GM23338 (cell line): Measurements from ENCODE around the gene SDHB. TPM values are rescaled to one million over a fixed set of nuclear protein-coding genes. Genes with fewer than 3 reads are reported as not detected.

Experiments used
- ATAC-seq: fragments of 200-7000 bp; cut with Tn5 transposase; 3 replicates; pipeline ENCODE4 v1.9.1; 2020
- DNase-seq: peaks from one replicate; pipeline ENCODE4 v3.0.0-alpha.2; 2015; ENCODE audit warnings: low spot score
- H2AFZ ChIP-seq: fragments of 200-600 bp; sonication (generic); 2 replicates; pipeline ENCODE4 v1.8.0; 2016; ENCODE audit warnings: antibody characterized with exemption, mild to moderate bottlenecking, moderate library complexity
- H3F3A ChIP-seq: fragments of 200-600 bp; sonication (generic); replicated peaks from 2 replicates; pipeline ENCODE4 v1.8.0; 2017; ENCODE audit warnings: antibody characterized with exemption, mixed run types, low read depth
- H3K27ac ChIP-seq: fragments of 200-600 bp; sonication (generic); 2 replicates; pipeline ENCODE4 v1.6.1; 2016; ENCODE audit warnings: low read depth
- H3K27me3 ChIP-seq: fragments of 200-600 bp; sonication (generic); 2 replicates; pipeline ENCODE4 v1.8.0; 2016; ENCODE audit warnings: mild to moderate bottlenecking, mixed run types, moderate library complexity; ENCODE audit not compliant: insufficient read depth
- H3K36me3 ChIP-seq: fragments of 200-600 bp; sonication (generic); 2 replicates; pipeline ENCODE4 v1.8.0; 2016; ENCODE audit warnings: mild to moderate bottlenecking; ENCODE audit not compliant: insufficient read depth
- H3K4me1 ChIP-seq: fragments of 200-600 bp; sonication (generic); 2 replicates; pipeline ENCODE4 v1.8.0; 2016; ENCODE audit warnings: mild to moderate bottlenecking, moderate library complexity; ENCODE audit not compliant: insufficient read depth
- H3K4me2 ChIP-seq: fragments of 200-600 bp; sonication (generic); 2 replicates; pipeline ENCODE4 v1.7.1; 2017; ENCODE audit warnings: mixed run types
- H3K4me3 ChIP-seq: fragments of 200-600 bp; sonication (generic); 2 replicates; pipeline ENCODE4 v1.6.1; 2016; ENCODE audit warnings: mixed run types
- H3K79me2 ChIP-seq: fragments of 200-600 bp; sonication (generic); replicated peaks from 2 replicates; pipeline ENCODE4 v1.8.0; 2017; ENCODE audit warnings: mild to moderate bottlenecking; ENCODE audit not compliant: insufficient read depth
- H3K9me2 ChIP-seq: fragments of 200-600 bp; sonication (generic); 2 replicates; pipeline ENCODE4 v1.8.0; 2017; ENCODE audit not compliant: insufficient read depth
- H4K20me1 ChIP-seq: fragments of 200-600 bp; sonication (generic); replicated peaks from 2 replicates; pipeline ENCODE4 v1.8.0; 2017; ENCODE audit warnings: mild to moderate bottlenecking; ENCODE audit not compliant: insufficient read depth
- H3K27ac Mint-ChIP-seq: 2 replicates; pipeline ENCODE4 v1.8.0; 2020; ENCODE audit warnings: inconsistent platforms, mild to moderate bottlenecking, moderate library complexity, mixed read lengths
- H3K27me3 Mint-ChIP-seq: 3 replicates; pipeline ENCODE4 v1.8.0; 2022; ENCODE audit warnings: low read depth, mild to moderate bottlenecking, moderate library complexity, mixed read lengths, inconsistent platforms; ENCODE audit not compliant: insufficient read depth, poor library complexity
- H3K36me3 Mint-ChIP-seq: 3 replicates; pipeline ENCODE4 v1.8.0; 2021; ENCODE audit warnings: low read depth, mild to moderate bottlenecking, inconsistent platforms, moderate library complexity, mixed read lengths
- H3K4me1 Mint-ChIP-seq: 3 replicates; pipeline ENCODE4 v1.8.0; 2020; ENCODE audit warnings: mild to moderate bottlenecking, inconsistent platforms, mixed read lengths
- H3K4me3 Mint-ChIP-seq: 3 replicates; pipeline ENCODE4 v1.8.0; 2021; ENCODE audit warnings: moderate library complexity, mild to moderate bottlenecking, inconsistent platforms, mixed read lengths
- H3K9me3 Mint-ChIP-seq: 3 replicates; pipeline ENCODE4 v1.8.0; 2020; ENCODE audit warnings: moderate library complexity, mild to moderate bottlenecking, inconsistent platforms, mixed read lengths
- CREB1 ChIP-seq: fragments of 250-450 bp; sonication (Bioruptor Pico); IDR thresholded peaks from 2 replicates; pipeline ENCODE4 v1.5.0; 2020; ENCODE audit warnings: low read depth, mild to moderate bottlenecking, moderate library complexity
- EZH2 ChIP-seq: fragments of 200-600 bp; sonication (generic); IDR thresholded peaks from one replicate; pipeline ENCODE4 v1.8.0; 2017; ENCODE audit warnings: antibody characterized with exemption, mild to moderate bottlenecking, low read depth; ENCODE audit not compliant: unreplicated experiment
- NANOG ChIP-seq: IDR thresholded peaks from 2 replicates; pipeline ENCODE4 v1.6.1; 2016; ENCODE audit warnings: antibody characterized with exemption, borderline replicate concordance
- POLR2AphosphoS5 ChIP-seq: IDR thresholded peaks from 2 replicates; pipeline ENCODE4 v1.6.1; 2016; ENCODE audit warnings: antibody characterized with exemption, low read depth
- ZNF331 ChIP-seq: fragments of 250-450 bp; sonication (Bioruptor Pico); IDR thresholded peaks from 2 replicates; pipeline ENCODE4 v1.5.0; 2020; ENCODE audit warnings: low read depth, mild to moderate bottlenecking, moderate library complexity
- polyA plus RNA-seq: library from polyadenylated mRNA; unstranded; fragments of >200 nt; fragmentation: Nextera tagmentation; extraction: Ambion mirVana; gene quantifications from 2 replicates; pipeline ENCODE4 v1.2.1, GENCODE V29; 2016
- total RNA-seq: library from RNA; depleted of rRNA; stranded (reverse); fragments of >200 nt; shearing (Covaris generic); gene quantifications from 2 replicates; pipeline ENCODE4 v1.2.3, GENCODE V29; 2014
- TF ChIP-seq, protein P1 (sequence below): fragments of 250-450 bp; sonication (Bioruptor Pico); IDR thresholded peaks from 2 replicates; pipeline ENCODE4 v1.5.0; 2020; ENCODE audit warnings: mild to moderate bottlenecking, moderate library complexity
- TF ChIP-seq, protein P2 (sequence below), 2 experiments: fragments of 200-600 bp in 1 of 2; sonication (generic) in 1 of 2; conservative IDR thresholded peaks; 2 replicates each; pipeline versions ENCODE4 v1.5.1 to v1.6.1; 2016 to 2017; ENCODE audit warnings: antibody characterized with exemption in 2 of 2, low read depth in 2 of 2, mild to moderate bottlenecking in 2 of 2, moderate library complexity in 1 of 2

Gene SDHB
- total and polyA plus RNA-seq, 2 experiments from 2014 or later = 72.8 to 112 TPM

DNA sequence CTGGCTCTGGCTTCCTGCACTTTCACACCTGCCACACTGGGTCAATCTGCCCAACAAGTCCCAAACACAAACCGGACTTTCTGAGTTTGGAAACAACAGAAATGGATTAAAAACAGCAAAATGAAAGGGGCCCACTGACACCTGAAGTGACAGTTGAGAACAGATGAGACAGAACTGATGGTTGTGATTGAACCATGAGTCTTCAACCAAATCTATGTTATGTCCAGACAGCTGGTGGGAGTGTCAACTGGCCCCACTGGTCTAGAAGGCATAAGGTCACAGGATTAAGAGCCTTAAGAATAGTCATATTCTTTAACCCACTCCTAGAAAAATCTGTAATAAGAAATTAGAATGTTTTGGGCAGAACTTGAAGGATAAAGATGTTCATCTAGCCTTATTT lies 29.1 kb downstream of the SDHB start (continued):
- TF ChIP-seq, protein P1, sequence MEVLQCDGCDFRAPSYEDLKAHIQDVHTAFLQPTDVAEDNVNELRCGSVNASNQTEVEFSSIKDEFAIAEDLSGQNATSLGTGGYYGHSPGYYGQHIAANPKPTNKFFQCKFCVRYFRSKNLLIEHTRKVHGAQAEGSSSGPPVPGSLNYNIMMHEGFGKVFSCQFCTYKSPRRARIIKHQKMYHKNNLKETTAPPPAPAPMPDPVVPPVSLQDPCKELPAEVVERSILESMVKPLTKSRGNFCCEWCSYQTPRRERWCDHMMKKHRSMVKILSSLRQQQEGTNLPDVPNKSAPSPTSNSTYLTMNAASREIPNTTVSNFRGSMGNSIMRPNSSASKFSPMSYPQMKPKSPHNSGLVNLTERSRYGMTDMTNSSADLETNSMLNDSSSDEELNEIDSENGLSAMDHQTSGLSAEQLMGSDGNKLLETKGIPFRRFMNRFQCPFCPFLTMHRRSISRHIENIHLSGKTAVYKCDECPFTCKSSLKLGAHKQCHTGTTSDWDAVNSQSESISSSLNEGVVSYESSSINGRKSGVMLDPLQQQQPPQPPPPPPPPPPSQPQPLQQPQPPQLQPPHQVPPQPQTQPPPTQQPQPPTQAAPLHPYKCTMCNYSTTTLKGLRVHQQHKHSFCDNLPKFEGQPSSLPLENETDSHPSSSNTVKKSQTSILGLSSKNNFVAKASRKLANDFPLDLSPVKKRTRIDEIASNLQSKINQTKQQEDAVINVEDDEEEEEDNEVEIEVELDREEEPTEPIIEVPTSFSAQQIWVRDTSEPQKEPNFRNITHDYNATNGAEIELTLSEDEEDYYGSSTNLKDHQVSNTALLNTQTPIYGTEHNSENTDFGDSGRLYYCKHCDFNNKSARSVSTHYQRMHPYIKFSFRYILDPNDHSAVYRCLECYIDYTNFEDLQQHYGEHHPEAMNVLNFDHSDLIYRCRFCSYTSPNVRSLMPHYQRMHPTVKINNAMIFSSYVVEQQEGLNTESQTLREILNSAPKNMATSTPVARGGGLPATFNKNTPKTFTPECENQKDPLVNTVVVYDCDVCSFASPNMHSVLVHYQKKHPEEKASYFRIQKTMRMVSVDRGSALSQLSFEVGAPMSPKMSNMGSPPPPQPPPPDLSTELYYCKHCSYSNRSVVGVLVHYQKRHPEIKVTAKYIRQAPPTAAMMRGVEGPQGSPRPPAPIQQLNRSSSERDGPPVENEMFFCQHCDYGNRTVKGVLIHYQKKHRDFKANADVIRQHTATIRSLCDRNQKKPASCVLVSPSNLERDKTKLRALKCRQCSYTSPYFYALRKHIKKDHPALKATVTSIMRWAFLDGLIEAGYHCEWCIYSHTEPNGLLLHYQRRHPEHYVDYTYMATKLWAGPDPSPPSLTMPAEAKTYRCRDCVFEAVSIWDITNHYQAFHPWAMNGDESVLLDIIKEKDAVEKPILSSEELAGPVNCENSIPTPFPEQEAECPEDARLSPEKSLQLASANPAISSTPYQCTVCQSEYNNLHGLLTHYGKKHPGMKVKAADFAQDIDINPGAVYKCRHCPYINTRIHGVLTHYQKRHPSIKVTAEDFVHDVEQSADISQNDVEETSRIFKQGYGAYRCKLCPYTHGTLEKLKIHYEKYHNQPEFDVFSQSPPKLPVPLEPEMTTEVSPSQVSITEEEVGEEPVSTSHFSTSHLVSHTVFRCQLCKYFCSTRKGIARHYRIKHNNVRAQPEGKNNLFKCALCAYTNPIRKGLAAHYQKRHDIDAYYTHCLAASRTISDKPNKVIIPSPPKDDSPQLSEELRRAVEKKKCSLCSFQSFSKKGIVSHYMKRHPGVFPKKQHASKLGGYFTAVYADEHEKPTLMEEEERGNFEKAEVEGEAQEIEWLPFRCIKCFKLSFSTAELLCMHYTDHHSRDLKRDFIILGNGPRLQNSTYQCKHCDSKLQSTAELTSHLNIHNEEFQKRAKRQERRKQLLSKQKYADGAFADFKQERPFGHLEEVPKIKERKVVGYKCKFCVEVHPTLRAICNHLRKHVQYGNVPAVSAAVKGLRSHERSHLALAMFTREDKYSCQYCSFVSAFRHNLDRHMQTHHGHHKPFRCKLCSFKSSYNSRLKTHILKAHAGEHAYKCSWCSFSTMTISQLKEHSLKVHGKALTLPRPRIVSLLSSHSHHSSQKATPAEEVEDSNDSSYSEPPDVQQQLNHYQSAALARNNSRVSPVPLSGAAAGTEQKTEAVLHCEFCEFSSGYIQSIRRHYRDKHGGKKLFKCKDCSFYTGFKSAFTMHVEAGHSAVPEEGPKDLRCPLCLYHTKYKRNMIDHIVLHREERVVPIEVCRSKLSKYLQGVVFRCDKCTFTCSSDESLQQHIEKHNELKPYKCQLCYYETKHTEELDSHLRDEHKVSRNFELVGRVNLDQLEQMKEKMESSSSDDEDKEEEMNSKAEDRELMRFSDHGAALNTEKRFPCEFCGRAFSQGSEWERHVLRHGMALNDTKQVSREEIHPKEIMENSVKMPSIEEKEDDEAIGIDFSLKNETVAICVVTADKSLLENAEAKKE (CRISPR knock-in tag) = no peak
- no peak for TF ChIP-seq ZNF331 (CRISPR knock-in tag)
- no peak for TF ChIP-seq CREB1
- no peak for TF ChIP-seq NANOG
- TF ChIP-seq, protein P2, sequence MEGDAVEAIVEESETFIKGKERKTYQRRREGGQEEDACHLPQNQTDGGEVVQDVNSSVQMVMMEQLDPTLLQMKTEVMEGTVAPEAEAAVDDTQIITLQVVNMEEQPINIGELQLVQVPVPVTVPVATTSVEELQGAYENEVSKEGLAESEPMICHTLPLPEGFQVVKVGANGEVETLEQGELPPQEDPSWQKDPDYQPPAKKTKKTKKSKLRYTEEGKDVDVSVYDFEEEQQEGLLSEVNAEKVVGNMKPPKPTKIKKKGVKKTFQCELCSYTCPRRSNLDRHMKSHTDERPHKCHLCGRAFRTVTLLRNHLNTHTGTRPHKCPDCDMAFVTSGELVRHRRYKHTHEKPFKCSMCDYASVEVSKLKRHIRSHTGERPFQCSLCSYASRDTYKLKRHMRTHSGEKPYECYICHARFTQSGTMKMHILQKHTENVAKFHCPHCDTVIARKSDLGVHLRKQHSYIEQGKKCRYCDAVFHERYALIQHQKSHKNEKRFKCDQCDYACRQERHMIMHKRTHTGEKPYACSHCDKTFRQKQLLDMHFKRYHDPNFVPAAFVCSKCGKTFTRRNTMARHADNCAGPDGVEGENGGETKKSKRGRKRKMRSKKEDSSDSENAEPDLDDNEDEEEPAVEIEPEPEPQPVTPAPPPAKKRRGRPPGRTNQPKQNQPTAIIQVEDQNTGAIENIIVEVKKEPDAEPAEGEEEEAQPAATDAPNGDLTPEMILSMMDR (conservative IDR thresholded peaks at IDR 0.05; ENCODE audit: low read depth in 2 of 2) = no peak
- no peak for TF ChIP-seq EZH2

DNA sequence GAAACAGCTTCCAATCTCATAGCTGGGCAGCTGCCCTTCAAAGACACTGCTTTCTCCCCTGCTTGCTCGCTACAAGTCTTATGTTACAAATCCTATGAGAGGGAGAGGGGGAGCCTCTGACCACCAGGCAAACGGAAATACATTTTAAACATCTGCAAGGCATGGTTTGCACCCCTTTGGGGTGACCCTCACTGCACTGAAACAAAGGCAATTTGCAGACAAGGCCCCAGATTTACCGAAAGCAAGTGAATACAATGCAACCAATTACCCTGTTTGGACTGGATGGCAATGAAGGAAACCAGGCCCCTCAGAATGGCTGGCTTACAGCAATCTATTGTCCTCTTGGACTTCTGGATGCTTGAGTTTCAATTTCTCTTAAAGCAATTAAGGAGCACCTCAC lies 30.3 kb downstream of the SDHB start:
- Histone ChIP-seq H3K27ac (no peak overlapping the region), H3K27me3 (no peaks in the 10 kb centered on the region), H3K36me3 (peaks cover 54% of the 10 kb centered on the region), H4K20me1 (peaks cover 8% of the 10 kb centered on the region), H3K4me1 (no peaks in the 10 kb centered on the region), H3K4me3 (no peak overlapping the region), H3F3A (peaks cover 14% of the 10 kb centered on the region; the same call in 1 of the 2 replicates), H2AFZ (no peak overlapping the region), H3K9me2 (no peaks in the 10 kb centered on the region), H3K4me2 (no peak overlapping the region), H3K79me2 (no peaks in the 10 kb centered on the region)
- no peak for ATAC-seq
- peaks cover 74% of the 10 kb centered on the region for H3K36me3 Mint-ChIP-seq
- H3K9me3 Mint-ChIP-seq = no peaks in the 10 kb centered on the region
- no peak overlapping the region for H3K4me3 Mint-ChIP-seq
- no peaks in the 10 kb centered on the region for H3K27me3 Mint-ChIP-seq
- H3K27ac Mint-ChIP-seq = no peak overlapping the region
- no peak for DNase-seq
- H3K4me1 Mint-ChIP-seq = no peaks in the 10 kb centered on the region
- TF ChIP-seq, protein P1 (CRISPR knock-in tag) = no peak
- TF ChIP-seq POLR2AphosphoS5 = no peak
